Fibroblast of gingiva (primary cell): ENCODE measurements around the gene SERINC5.
"Not testable (repeated sequence)": the region's sequence is repeated elsewhere in the genome, so short reads cannot be mapped to it uniquely, and the experiment has no call there.

ENCODE experiments used
- DNase-seq: peaks from one replicate; pipeline ENCODE4 v3.0.0-alpha.2; 2011; ENCODE audit warnings: low read depth

SERINC5 gene

DNA sequence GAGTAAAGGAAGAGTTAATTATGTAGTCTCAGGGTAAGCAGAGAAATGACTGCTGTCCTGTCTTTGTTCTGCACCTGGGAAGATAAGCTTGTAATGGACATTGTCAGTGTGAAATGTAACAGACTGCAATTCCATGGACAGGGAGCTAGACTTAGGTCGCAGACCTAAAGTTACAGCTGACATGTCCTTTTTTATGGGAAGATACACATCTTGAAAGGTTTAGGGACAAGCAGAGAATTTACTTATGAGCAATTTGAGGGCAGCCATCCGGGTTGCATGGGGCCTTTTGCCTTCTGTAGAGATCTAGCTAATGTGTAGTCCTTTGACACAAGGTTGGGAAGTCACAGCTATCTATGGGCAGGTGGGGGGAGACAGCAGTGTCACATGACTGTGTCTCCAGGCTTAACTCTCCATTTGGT, 85.7 kb downstream of the SERINC5 start:
- DNase-seq = no peak

DNA sequence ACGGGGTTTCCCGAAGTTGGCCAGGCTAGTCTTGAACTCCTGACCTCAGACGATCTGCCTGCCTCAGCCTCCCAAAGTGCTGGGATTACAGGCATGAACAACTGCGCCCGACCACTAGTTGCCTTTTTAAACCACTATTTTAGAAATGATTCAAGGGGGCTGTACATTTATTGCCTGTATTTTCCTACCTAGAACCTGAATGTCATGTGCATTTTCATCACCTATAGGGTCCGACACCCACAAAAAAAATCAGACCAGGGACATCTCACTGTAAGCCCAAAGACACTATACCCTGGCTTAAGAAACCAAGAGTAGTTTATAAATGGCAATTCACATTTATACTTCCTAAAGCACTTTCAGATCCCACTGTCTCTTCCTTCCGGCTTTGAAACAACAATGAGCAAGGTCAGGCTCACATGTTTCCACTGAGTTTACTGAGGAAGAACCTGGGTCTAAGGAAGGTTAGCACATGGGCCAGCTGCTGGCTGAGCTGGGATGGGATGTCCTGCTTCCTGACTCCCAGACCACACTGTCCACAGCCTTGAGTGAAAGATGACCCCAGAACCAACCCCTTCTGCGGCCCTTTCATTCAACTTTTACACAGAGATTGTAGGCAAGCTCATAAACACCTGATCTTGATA, 87.3 kb downstream of the SERINC5 start:
- DNase-seq = no peak

DNA sequence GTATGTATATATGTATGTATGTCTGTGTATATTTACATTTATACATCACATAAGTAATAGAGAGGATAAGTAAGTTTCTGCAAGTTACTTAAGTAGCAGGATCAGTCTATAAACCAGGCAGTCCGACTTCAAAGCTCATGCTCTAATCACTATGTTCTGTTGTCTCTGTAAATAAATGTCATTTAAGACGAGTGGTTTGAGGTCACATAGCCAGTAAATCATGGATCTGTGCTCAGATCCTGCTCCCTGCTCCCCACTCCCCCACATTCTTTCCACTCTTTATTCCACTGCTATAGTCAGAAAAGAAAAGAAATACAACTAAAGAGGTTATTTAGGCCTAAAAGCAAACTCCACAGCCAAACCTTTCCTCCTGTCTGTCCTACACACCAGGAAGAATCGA, 90.4 kb downstream of the SERINC5 start:
- DNase-seq = no peak

DNA sequence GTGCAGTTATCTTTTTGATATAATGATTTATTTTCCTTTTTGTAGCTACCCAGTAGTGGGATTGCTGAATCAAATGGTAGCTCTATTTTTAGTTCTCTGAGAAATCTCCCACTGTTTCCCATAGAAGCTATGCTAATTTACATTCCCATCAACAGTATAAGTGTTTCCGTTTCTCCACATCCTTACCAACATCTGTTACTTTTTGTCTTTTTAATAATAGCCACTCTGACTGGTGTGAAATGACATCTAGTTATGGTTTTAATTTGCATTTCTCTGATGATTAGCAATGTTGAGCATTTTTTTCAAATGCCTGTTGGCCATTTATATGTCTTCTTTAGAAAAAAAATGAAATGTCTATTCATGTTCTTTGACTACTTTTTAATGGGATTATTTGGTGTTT, 94.7 kb downstream of the SERINC5 start:
- no peak for DNase-seq

DNA sequence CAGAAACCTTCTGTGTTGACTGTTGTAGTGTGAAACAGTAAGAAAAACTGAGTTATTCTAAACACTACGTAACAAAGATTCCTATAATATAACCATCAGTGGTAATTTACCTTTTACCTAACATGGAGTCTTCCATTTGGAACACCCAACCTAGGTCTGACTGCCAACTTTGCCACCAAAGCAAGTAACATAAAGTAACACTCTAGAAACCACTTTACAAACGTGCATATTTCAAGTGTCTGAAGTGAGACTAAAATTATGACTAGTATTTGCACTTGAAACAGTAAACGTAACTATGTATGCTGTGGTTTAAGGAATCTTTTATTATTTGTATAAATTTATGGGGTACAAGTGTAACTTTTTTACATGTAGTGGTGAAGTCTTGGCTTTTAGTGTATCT, 95.6 kb downstream of the SERINC5 start:
- no peak for DNase-seq

DNA sequence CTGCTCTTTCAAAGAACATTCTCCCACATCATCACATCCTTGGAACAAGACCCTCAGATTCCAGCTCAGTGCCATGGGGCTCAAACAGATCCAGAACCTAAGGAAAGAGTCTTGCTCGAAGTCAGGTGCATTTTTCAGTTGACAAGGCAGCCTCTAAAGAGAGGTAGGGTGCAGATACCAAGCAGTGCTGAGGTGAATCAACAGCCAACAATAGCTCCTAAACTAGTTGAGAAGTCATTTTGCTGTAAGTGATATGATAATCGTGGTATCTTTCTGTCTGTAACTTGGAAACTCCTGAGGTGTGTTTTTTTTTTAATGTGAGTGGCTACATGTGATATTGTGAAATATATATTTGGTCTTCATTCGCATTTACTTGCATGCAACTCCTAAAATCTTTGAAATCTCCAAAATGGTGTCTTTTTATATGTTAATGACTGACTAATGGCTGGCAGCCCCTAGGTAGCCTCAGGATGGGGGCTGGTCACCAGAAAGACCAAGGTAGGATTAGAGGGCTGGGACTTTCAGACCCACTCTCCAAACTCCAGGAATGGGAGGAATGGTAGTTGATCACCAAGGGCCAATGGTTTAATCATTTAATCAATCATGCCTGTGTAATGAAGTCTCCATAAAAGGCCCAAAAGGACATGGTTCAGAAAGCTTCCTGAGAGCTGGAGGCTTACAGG, 96.6 kb downstream of the SERINC5 start:
- no peak for DNase-seq

DNA sequence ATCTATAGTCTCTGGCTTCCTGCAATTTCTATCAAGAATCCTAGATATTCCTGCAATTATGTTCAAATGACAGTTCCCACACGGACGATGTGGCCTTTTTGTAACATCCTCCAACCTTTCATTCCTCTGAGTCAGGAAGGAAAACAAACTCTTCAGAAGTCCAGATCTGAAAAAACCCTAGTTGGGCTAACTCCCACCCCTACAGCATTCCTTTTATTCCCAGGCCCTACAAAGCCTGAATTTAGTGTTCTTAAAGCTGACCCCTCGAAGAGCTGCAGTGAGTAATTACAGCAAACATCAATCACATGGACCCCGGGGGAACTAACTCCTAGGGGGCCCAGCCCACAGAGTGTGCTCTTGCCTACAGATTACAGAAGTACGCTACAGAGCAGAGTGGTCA, 99.7 kb downstream of the SERINC5 start:
- no peak for DNase-seq

DNA sequence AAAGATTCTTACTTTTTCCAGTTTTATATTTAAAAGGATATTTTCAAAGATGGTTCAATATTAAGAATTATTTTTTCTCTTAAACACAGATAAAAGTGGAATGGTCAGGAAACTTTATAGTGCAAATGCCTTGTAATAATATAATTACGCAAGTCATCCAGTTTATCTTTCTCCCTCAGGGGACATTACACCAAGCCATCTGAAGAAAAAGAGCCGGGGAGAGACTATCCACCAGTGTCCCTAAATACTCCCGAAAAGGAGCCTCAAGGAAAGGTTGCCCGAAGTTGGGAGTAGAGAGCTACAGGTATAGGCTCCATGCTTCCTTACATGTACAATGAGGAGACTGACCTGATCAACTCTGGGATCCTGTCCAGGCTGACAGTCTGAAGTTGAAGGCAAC, 101.1 kb downstream of the SERINC5 start:
- DNase-seq = no peak

DNA sequence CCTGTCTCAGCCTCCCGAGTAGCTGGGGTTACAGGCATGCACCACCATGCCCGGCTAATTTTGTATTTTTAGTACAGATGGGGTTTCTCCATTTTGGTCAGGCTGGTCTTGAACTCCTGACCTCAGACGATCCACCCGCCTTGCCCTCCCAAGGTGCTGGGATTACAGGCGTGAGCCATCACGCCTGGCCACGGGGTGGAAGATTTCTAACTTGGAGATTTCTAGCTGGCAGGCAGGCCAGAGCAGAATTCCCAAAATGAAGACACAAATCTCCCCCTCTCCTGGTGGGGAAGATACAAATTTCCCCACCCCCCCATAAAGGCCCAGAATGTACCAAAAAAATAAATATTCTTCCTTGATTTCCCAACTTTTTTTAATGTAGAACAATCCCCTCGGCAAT, 101.6 kb downstream of the SERINC5 start:
- DNase-seq = not testable (repeated sequence)

DNA sequence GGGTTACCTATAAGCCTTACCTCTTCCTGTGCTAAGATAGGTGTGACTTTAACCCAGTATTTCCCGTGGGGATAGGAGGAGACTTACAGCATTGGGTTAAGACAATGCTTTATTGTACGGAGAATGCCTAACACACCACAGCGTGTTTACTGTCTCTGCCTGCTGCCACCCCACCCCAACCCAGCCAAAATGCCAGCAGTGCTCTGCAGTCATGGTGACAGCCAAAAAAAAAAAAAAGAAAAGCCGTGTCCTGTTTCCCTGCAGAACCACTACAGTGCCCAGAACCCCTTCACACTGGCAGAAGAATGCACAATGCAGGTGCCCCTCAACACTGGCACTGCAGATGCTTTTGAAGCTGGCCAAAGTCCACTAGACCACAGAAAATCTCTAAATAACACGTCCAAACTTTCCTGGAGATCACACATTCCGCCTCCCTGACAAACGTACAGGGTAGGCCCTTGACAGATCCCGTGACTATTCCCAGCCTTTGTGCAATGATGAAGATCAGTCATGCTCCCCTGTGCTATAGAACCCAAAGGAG, 102.2 kb downstream of the SERINC5 start:
- DNase-seq = no peak

DNA sequence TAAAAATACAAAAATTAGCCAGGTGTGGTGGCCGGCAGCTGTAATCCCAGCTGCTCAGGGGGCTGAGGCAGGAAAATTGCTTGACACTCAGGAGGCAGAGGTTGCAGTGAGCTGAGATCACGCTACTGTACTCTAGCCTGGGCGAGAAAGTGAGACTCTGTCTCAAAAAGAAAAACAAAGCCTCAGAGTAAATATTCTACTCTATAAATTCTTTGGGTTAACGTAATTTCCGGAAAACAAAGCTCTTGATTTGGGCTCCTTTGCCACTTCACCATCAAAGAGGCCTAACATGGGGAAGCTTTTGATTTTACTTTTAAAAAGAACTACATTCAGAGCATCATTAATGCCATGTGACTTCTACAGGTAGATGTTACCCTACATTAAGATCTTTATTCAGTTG, 103.1 kb downstream of the SERINC5 start:
- DNase-seq = no peak

DNA sequence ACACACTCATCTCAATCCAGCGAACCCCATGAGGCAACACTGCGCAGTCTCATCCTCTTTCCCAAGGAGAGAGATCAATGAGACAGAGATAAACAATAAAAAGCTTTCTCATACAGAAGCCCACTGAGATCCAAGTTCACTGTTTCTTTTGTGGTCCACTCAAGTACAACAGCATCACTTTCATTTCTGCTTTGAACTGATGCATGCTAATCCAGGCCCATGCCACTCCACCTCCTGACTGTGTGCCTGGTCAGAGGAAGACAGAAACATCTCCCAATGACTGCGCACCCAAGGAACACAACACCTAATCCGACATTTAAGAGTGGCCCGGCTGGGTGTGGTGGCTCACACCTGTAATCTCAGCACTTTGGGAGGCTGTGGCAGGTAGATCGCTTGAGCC, 104.0 kb downstream of the SERINC5 start:
- DNase-seq = no peak

DNA sequence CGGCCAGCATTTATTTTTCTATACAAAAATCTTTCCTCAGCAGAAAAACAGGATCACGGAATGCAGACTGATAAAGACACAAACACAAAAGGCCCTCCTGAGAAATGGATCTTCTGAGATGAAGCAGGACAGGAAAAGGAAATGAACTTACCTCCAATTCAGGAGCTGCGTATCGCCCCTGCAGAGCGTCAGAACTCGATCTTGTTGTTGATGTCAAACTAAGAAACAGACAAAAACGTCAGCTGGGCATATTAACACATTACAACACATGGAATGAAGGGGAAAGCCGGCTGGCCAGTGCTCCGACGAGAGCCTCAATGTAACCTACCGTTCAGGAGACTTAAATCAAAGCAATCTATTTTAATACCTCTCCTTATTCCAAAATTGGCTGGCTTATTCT, 105.1 kb downstream of the SERINC5 start:
- no peak for DNase-seq

DNA sequence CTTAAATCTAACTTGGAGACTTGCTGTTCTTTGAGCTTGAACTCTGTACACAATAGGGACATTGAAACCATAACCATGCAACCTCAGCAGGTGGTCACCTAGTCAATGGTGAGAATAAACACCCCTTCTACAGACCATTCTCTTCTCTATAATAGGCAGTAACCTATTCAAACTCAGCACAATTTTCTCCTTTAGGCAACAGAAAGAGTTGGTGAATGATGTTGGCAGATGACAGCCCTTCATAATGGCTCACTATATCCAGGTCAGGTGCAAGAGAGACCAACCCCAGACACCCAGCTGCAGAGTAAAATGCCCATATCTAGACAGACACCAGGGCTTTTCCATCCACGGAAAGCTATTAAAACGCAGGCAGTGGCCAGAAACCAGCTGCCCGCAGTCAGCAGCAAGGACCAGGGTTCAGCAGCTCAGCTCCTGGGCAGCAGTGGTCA, 106.7 kb downstream of the SERINC5 start:
- no peak for DNase-seq

DNA sequence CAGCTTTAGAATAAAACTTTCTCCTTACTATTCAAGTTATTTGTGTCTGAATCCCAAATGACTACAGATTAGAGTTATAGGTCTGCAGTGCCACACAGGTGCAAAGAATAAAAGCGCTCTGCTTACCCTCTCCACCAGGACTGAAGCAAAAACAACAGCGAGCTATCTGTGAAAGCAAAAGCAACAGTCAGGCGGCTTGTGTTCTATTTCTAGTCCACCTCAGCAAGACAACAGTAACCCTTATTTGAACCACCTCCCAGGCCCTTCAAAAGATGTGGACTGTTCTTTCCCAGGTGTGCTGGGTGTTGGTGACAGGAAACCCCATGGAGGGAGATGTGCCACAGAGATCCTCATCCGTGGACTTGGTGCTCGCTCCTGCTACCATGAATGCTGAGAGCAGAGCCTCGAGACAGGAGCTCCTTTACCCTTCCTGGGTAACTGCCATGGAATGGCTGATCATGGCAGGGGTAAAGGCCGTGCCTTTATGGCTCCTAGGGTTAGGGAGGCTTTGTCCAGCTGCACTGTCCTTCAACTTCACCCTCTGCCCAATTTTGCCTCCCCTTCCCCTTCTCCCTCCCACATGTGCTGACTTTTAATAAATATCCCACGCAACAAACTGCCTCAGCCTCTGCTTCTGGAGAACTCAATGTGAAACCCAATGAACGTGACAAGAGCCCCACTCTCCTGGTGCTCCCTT, 108.6 kb downstream of the SERINC5 start:
- no peak for DNase-seq

DNA sequence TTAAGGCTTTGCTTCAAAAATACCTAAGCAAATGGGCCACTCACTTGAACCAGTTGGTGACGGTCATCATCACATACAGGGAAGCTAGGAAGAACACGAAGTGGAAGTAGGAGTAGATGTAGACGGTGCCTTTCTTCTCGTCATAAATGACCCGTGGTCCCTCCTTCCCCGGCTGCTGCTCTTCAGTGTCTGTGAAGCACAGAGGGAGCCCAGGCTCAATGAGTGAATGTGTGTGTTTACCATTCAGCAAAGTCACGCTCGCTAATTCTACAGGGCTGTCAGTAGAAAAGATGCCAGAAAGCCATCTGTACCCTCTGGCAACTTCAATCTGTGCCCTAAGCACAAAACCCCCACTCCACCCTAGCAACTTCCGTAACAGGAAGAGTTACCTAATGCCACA, 109.8 kb downstream of the SERINC5 start:
- no peak for DNase-seq

DNA sequence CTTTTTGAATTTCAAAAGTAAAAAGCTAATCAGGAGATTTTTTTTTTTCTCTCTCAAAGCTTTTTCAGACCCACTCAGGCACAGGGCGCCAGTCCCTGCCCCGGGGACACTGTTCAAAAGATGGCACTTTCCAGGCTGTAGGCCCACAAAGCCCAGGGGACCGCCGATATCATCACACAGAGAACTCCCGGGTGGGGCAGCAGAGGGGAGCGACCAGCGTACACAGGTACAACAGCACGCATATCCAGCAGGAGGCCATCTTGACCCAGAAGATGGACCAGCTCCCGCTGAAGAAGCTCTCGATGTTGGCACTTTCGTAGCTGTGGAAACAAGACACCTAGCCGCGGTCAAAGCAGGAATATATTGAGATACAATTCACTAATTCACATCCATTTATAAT, 112.4 kb downstream of the SERINC5 start:
- DNase-seq = no peak

DNA sequence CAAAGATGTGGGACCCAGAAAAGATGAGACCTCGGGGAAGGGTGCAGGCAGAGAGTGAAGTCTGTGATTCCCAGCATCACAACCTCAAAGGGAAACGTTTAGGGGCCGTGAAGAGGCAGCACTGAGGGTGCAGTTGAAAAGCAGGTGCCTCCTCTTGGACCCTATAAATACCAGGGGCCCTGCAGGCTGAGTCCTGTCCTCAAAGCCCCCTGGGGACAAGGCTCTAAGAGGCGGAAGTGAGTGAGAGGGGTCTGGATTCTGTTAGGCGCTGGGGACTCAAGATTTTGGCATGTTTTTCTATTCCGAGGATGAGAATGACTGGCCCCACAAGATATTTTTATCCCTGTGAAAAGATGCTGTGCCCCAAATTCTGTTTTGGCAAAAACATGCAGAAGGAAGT, 112.9 kb downstream of the SERINC5 start:
- DNase-seq = no peak

DNA sequence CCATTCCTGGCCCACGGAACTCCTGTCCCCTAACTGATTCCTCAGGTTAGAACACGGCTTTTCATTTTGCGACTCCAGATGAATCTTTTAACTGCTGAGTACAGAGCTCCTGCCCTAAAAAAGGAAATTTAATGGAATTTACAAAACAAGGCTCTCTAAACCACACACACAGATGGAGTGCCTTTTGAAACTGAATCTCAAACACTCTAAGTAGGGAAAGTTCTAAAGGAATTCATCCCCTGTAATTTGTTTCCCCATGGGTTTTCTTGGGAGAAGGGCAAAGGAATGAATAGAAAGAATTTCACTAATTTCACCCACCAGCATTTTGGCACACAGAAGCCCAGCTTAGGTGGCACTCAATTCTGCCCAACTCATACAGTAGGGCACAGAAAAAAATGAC, 114.2 kb downstream of the SERINC5 start:
- DNase-seq = peak; percentile 72

DNA sequence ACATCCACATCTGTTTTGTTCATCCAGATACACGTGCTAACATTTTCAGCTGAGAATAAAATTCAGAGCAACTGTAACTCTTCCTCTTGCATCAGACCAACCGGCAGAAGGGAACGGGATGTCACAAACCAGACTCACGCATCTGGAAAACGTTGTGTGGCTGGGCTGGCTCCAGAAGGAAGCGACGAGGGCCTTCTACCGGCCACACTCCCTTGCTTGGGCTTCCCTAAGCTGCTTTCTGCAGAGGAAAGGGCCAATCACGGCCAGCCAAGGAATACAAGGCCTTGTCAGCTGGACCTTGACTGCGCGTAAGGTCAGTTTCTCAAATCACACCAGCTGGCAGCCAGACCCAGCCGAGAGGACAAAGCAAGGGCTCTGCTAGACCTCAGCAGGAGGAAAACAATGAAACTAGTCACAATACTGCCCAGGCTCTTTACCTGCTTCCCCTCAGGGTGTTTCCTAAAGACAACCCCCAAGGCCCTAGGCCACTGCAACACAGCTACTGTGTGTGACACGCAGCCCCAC, 114.6 kb downstream of the SERINC5 start:
- DNase-seq = peak; percentile 95

DNA sequence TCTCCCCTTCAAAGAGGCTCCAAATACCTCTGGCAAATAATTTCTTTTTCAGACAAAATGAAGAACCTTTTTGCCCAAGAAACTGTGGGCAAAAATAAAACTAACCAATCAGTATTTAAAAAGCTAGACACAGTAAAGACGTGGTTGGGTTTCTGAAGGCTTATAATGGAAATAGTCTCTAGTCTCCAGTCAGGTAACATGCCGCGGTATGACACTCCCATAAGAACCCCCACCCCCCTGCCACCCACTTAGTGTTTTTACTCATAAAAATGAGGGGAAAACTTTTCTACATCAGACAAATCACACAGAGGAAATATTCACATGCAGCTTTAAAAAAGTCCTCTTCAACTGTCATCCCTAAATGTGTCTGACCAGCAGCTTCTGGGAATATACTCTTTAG, 115.4 kb downstream of the SERINC5 start:
- DNase-seq = no peak

DNA sequence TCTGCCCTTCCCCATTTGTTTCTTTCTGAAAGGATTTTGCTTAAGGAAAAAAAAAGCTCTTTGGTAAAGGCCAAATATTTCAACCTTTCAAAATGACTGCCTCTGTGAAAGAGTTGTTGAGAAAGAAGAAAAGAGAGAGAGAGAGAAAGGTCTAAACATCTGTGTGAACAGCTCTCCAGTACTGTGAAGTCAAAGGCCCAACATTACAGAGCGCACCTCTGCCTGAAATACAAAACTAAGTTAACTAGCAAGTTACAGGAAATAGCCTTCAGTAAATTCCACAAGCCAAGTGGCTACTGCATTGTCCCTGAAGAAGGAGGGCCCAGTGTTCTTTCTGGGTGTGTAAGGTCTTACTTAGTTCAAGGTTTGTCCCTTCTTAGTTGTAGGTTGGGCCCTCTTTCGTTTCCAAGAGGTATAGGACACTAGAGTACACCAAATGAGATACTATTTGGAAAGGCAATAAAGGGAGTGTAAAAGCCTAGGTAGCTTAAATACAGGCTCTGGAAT, 116.3 kb downstream of the SERINC5 start:
- no peak for DNase-seq

DNA sequence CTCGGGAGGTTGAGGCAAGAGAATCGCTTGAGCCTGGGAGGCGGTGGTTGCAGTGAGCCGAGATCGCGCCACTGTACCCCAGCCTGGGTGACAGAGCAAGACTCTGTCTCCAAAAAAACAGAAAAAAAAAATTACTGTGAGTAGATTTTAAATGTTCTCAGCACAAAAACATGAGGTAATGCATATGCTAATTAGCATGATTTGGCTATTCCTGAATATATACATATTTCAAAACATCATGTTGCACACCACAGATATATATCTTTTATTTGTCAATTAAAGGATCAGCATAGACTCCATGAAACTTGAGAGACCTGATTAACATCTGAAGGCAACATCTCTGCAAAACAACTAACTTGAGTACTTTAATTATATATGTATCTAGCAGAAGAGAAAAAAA, 117.4 kb downstream of the SERINC5 start:
- no peak for DNase-seq
